IMR-90 (cell line): ENCODE measurements around the gene GPR160.

ENCODE experiments used
- MAFK ChIP-seq: IDR thresholded peaks from 2 replicates; pipeline ENCODE4 v1.6.1; 2012; ENCODE audit warnings: low read depth, low read length, improper control_type of control experiment
- NFE2L2 ChIP-seq: fragments of 150-350 bp; IDR thresholded peaks from 2 replicates; pipeline ENCODE4 v1.6.1; 2016; ENCODE audit warnings: low read depth, mild to moderate bottlenecking, low read length
- RAD21 ChIP-seq: IDR thresholded peaks from 2 replicates; pipeline ENCODE4 v1.6.1; 2012; ENCODE audit warnings: low read length, improper control_type of control experiment
- RCOR1 ChIP-seq: IDR thresholded peaks from 2 replicates; pipeline ENCODE4 v1.6.1; 2012; ENCODE audit warnings: mild to moderate bottlenecking, low read length, improper control_type of control experiment; ENCODE audit not compliant: insufficient replicate concordance
- SMC3 ChIP-seq: fragments of 150-350 bp; IDR thresholded peaks from 2 replicates; pipeline ENCODE4 v1.6.1; 2016; ENCODE audit warnings: low read depth, mild to moderate bottlenecking, antibody characterized with exemption, low read length, moderate library complexity
- TF ChIP-seq, protein P1 (sequence below): conservative IDR thresholded peaks from 2 replicates; pipeline ENCODE4 v1.5.1; 2012; ENCODE audit warnings: mild to moderate bottlenecking, low read depth, low read length, improper control_type of control experiment
- TF ChIP-seq, protein P2 (sequence below): fragments of 150-350 bp; IDR thresholded peaks from 2 replicates; pipeline ENCODE4 v1.6.1; 2017; ENCODE audit warnings: mild to moderate bottlenecking, antibody characterized with exemption, low read length, low read depth
- TF ChIP-seq, protein P3 (sequence below): fragments of 150-350 bp; IDR thresholded peaks from 2 replicates; pipeline ENCODE4 v1.6.1; 2016; ENCODE audit warnings: low read depth, mild to moderate bottlenecking, low read length, moderate library complexity, borderline replicate concordance

DNA sequence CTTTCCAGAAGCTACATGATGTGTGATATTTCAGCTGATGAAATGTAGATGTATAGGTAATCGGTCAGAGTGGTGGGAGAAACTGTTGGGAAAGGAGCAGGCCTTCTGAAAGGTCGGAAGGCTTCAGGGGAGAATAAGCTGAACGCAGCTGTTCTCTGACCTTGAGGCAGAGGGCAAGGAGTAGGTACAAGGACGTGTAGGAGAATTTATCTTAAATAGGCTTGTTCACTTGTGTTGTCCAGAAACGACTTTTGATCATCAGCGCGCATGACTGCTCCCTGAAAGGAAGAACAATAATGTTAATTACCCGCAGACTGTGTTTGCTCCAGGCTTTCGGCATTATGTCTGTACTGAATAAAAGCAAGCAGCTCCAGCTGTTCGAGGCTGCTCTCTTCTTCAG, 39.6 kb downstream of the GPR160 start:
- TF ChIP-seq, protein P1, sequence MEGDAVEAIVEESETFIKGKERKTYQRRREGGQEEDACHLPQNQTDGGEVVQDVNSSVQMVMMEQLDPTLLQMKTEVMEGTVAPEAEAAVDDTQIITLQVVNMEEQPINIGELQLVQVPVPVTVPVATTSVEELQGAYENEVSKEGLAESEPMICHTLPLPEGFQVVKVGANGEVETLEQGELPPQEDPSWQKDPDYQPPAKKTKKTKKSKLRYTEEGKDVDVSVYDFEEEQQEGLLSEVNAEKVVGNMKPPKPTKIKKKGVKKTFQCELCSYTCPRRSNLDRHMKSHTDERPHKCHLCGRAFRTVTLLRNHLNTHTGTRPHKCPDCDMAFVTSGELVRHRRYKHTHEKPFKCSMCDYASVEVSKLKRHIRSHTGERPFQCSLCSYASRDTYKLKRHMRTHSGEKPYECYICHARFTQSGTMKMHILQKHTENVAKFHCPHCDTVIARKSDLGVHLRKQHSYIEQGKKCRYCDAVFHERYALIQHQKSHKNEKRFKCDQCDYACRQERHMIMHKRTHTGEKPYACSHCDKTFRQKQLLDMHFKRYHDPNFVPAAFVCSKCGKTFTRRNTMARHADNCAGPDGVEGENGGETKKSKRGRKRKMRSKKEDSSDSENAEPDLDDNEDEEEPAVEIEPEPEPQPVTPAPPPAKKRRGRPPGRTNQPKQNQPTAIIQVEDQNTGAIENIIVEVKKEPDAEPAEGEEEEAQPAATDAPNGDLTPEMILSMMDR, result no peak
- TF ChIP-seq, protein P2, sequence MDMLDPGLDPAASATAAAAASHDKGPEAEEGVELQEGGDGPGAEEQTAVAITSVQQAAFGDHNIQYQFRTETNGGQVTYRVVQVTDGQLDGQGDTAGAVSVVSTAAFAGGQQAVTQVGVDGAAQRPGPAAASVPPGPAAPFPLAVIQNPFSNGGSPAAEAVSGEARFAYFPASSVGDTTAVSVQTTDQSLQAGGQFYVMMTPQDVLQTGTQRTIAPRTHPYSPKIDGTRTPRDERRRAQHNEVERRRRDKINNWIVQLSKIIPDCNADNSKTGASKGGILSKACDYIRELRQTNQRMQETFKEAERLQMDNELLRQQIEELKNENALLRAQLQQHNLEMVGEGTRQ, result no peak
- TF ChIP-seq NFE2L2 (no peak), SMC3 (no peak), RCOR1 (no peak), RAD21 (no peak), MAFK (no peak)
- TF ChIP-seq, protein P3, sequence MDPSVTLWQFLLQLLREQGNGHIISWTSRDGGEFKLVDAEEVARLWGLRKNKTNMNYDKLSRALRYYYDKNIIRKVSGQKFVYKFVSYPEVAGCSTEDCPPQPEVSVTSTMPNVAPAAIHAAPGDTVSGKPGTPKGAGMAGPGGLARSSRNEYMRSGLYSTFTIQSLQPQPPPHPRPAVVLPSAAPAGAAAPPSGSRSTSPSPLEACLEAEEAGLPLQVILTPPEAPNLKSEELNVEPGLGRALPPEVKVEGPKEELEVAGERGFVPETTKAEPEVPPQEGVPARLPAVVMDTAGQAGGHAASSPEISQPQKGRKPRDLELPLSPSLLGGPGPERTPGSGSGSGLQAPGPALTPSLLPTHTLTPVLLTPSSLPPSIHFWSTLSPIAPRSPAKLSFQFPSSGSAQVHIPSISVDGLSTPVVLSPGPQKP, result no peak
